Forelimb muscle (tissue), 1 donor: ENCODE measurements around the gene NCK2. TPM values are rescaled to one million over a fixed set of nuclear protein-coding genes. Genes with fewer than 3 reads are reported as not detected.
"Not testable (repeated sequence)": the region's sequence is repeated elsewhere in the genome, so short reads cannot be mapped to it uniquely, and the experiment has no call there.

Source experiments
- DNase-seq: peaks from one replicate; pipeline ENCODE4 v3.0.0-alpha.2; 2013; ENCODE audit warnings: low read depth
- polyA plus RNA-seq: library from polyadenylated mRNA; unstranded; fragments of 120-200 nt; gene quantifications from one replicate; pipeline ENCODE4 v1.2.1, GENCODE V29; 2013; ENCODE audit not compliant: insufficient read length

Gene NCK2
- polyA plus RNA-seq, 1 donor, result 72.5 TPM

GRCh38 chr2:105890111-105890510 lies 145.4 kb downstream of the NCK2 start:
- no peak for DNase-seq

GRCh38 chr2:105890856-105891255 lies 146.1 kb downstream of the NCK2 start:
- no peak for DNase-seq

- no peak for DNase-seq
Measured at GRCh38 chr2:105893011-105893995, 148.6 kb downstream of the NCK2 start.

GRCh38 chr2:105894327-105894944 lies 149.7 kb downstream of the NCK2 start:
- no peak for DNase-seq

- DNase-seq, result no peak
Measured at GRCh38 chr2:105895990-105896764, 151.5 kb downstream of the NCK2 start.

GRCh38 chr2:105896765-105897163 lies 152.1 kb downstream of the NCK2 start:
- DNase-seq, result no peak

- not testable (repeated sequence) for DNase-seq
Measured at GRCh38 chr2:105897694-105898093, 153.0 kb downstream of the NCK2 start.

- DNase-seq, result no peak
Measured at GRCh38 chr2:105903051-105903674, 158.5 kb downstream of the NCK2 start.

GRCh38 chr2:105904938-105905337 lies 160.2 kb downstream of the NCK2 start:
- DNase-seq, result no peak

GRCh38 chr2:105906481-105906880 lies 161.8 kb downstream of the NCK2 start:
- DNase-seq, result no peak

- no peak for DNase-seq
Measured at GRCh38 chr2:105907184-105907583, 162.5 kb downstream of the NCK2 start.

GRCh38 chr2:105909215-105909614 lies 164.5 kb downstream of the NCK2 start:
- DNase-seq, result no peak

GRCh38 chr2:105910497-105911238 lies 166.0 kb downstream of the NCK2 start:
- DNase-seq, result no peak

GRCh38 chr2:105911425-105911824 lies 166.7 kb downstream of the NCK2 start:
- DNase-seq, result no peak

- DNase-seq, result no peak
Measured at GRCh38 chr2:105912081-105912480, 167.4 kb downstream of the NCK2 start.

- DNase-seq, result no peak
Measured at GRCh38 chr2:105915005-105915558, 170.4 kb downstream of the NCK2 start.

- no peak for DNase-seq
Measured at GRCh38 chr2:105917226-105917625, 172.5 kb downstream of the NCK2 start.

GRCh38 chr2:105917688-105918087 lies 173.0 kb downstream of the NCK2 start:
- no peak for DNase-seq

GRCh38 chr2:105919191-105919811 lies 174.6 kb downstream of the NCK2 start:
- DNase-seq, result no peak

- no peak for DNase-seq
Measured at GRCh38 chr2:105919826-105920225, 175.1 kb downstream of the NCK2 start.
